ENCODE measurements around the gene NUDCD3. TPM values are rescaled to one million over a fixed set of nuclear protein-coding genes. Genes with fewer than 3 reads are reported as not detected.

Gene NUDCD3
- total and polyA plus RNA-seq, 4 donors: 20.8 to 111 (median 62.0) TPM

DNA sequence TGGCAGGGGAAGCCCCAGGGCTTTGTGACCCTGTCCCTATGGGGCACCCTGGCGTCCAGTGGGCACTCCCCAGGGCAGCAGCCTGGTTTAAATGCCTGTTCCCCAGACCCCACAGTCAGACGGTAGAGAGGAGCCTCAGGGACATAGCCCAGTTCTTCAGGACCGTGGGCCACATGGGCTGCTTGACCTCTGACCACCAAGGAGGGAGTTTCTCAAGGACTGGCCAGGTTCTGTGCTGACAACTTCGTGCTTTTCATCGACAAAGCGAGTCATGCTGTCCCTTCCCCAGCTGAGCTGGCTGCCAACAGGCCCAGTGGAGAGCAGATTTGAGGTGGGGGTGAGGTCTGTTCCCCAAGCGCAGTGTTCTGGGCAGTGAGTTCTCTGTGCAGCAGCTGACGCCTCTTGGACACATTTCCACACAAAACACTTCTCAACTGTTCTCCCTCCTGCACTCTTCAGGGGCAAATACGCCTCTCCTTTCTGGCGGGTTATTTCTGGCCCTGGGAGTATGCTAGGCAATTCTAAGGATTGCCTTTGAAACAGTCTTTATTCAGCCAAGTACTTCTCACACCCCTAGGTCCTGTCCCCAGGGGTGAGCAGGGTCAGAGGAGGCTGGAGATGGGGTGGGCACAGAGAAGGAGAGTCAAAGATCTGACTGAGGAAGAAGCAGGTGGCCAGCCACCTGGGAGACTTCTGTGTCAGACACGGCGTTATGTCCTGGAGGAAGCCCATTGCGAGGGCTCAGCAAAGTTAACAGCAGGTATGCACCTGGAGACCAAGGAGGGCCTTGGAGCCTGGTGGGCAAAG lies 107.8 kb downstream of the NUDCD3 start:
- no peak overlapping the region for H3K4me3 ChIP-seq (ENCODE audit: low read length in 2 of 2)
- peak overlapping the region; percentile 34 to 84 for H3K27ac ChIP-seq (ENCODE audit: low read depth in 1 of 2, low read length in 2 of 2)
- peaks cover 0 to 2% of the 10 kb centered on the region in 2 donors for H3K36me3 ChIP-seq (ENCODE audit: control insufficient read depth in 1 of 2, insufficient read depth in 2 of 2, low read length in 1 of 2)
- no peaks in the 10 kb centered on the region for H3K27me3 ChIP-seq (ENCODE audit: control insufficient read depth in 1 of 2, insufficient read depth in 2 of 2, low read length in 1 of 2)
- no peak for DNase-seq
- intact Hi-C loops (cut with DNase I): no loop called here
- WGBS, 2 donors: 34 to 41% methylated on average over 13 of the region's 13 CpGs
- H3K9me3 ChIP-seq (ENCODE audit: control insufficient read depth, low read length): no peaks in the 10 kb centered on the region
- H3K4me1 ChIP-seq (ENCODE audit: control insufficient read depth in 1 of 2, insufficient read depth in 2 of 2, low read length in 2 of 2): no peaks in the 10 kb centered on the region
- ATAC-seq (ENCODE audit: low FRiP score): no peak

DNA sequence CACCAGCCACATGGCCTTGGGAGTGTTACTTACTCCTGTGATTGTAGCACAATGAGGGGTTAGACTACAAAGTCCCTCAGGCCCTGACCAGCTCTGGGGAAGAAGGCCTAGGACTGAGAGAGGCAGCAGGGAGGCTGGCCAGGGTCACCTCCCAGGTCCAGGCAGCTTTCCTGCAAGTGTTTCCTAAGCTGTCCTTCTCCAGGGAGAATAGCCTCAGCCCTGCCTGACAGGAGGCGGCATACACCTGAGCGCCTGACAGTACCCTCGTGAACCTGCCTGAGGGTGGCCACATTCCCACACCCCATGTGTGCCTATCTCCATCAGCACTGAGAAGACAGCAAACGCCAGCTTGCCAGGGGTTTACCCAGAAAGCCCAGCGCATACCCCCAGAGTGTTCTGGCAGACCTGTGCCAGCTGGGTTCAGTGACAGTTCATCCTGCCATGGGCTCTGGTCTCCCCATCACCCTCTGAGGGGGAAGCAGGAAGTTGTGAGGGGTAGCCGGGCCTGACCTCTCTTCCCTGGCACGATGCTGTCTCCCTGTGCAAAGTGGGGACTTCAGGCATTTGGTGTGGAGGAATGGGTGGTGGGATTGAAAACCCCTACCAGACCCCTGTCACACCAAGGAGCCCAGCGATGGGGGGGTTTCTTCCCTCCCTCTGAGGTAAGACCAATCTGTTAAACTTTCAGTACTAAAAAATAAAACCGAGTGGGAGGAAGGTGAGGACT lies 108.8 kb downstream of the NUDCD3 start:
- ATAC-seq (ENCODE audit: low FRiP score): no peak
- H3K4me1 ChIP-seq (ENCODE audit: control insufficient read depth in 1 of 2, insufficient read depth in 2 of 2, low read length in 2 of 2): no peaks in the 10 kb centered on the region
- 88 to 89% methylated on average over 9 of the region's 9 CpGs for WGBS, 2 donors

DNA sequence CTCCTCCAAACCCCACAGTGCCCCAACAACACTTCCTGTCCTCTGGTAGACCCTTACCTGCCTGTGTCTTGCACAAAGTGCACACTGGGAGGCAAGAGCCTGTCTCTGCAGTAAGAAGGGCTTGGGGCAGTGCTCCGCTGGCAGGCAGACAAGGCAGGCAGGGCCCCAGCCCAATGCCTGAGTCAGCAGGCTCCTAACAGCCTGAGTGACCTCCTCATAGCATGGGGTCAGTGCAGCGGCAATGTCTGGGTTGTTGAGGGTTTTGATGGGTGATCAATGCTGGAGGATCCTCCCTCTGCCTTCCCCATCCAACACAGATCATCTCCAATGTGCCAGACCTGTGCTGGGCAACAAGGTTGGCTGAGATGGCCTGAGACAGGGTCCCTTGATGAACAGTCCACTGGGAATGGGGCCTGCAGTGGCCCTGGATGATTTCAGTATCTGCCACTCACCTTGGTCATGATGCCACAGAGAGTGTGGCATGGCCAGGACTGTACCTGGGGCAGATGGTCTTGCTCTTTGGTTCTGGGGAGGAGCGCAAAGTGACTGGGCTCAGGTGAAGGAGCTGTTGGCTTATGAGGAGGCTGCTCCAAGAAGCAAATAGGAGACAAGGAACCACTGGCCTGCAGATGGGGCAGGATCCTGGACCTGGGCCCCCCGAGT lies 109.5 kb downstream of the NUDCD3 start:
- no peak for ATAC-seq (ENCODE audit: low FRiP score)
- no peaks in the 10 kb centered on the region for H3K4me1 ChIP-seq (ENCODE audit: control insufficient read depth in 1 of 2, insufficient read depth in 2 of 2, low read length in 2 of 2)
- intact Hi-C loops (cut with DNase I): no loop called here
- 76 to 88% methylated on average over 4 of the region's 4 CpGs for WGBS, 2 donors
- H3K4me3 ChIP-seq (ENCODE audit: low read length in 2 of 2): no peak overlapping the region
- no peaks in the 10 kb centered on the region for H3K9me3 ChIP-seq (ENCODE audit: control insufficient read depth, low read length)
- no peaks in the 10 kb centered on the region for H3K27me3 ChIP-seq (ENCODE audit: control insufficient read depth in 1 of 2, insufficient read depth in 2 of 2, low read length in 1 of 2)
- H3K36me3 ChIP-seq (ENCODE audit: control insufficient read depth in 1 of 2, insufficient read depth in 2 of 2, low read length in 1 of 2): peaks cover 0 to 2% of the 10 kb centered on the region in 2 donors
- no peak for DNase-seq
- H3K27ac ChIP-seq (ENCODE audit: low read depth in 1 of 2, low read length in 2 of 2): no peak overlapping the region

More for the DNA sequence above, 108.8 kb downstream of the NUDCD3 start:
- peaks cover 0 to 2% of the 10 kb centered on the region in 2 donors for H3K36me3 ChIP-seq (ENCODE audit: control insufficient read depth in 1 of 2, insufficient read depth in 2 of 2, low read length in 1 of 2)
- DNase-seq: no peak
- H3K4me3 ChIP-seq (ENCODE audit: low read length in 2 of 2): no peak overlapping the region
- intact Hi-C loops (cut with DNase I): no loop called here
- no peaks in the 10 kb centered on the region for H3K27me3 ChIP-seq (ENCODE audit: control insufficient read depth in 1 of 2, insufficient read depth in 2 of 2, low read length in 1 of 2)
- H3K9me3 ChIP-seq (ENCODE audit: control insufficient read depth, low read length): no peaks in the 10 kb centered on the region
- H3K27ac ChIP-seq (ENCODE audit: low read depth in 1 of 2, low read length in 2 of 2): peak overlapping the region in 1 of 2 donors; percentile 84

DNA sequence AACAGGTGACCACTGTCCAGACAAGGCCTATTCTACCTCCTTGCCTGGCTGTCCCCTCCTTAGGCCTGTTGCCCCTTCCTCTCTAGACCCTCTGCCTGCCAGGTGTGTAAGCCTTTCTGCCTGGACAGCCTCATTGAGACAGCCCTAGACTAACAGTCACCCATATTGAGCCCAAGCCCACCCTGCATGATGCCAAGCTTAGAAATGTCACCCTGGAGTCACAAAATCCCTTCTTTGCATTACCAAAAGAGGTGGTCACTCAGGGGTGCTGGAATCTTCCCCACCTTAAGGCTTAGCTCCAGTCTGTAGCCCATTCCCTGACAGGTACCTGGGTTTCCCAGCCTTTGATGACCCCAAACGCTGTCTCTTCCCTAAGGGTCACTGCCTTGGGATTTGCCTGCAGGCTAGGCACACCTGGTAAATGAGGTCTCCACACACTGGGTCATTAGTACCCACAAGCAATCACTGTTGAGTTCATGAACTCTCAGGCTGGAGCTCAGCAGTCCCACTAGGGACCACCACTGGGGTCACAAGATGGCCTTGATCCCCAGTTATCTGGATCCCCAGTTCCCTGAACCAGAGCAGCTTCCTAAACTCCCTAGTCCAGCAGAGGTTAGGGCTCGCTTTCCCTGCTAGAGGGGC lies 110.1 kb downstream of the NUDCD3 start:
- H3K27ac ChIP-seq (ENCODE audit: low read depth in 1 of 2, low read length in 2 of 2): no peak overlapping the region
- intact Hi-C loops (cut with DNase I): no loop called here
- WGBS, 2 donors: 85 to 94% methylated on average over 2 of the region's 2 CpGs

DNA sequence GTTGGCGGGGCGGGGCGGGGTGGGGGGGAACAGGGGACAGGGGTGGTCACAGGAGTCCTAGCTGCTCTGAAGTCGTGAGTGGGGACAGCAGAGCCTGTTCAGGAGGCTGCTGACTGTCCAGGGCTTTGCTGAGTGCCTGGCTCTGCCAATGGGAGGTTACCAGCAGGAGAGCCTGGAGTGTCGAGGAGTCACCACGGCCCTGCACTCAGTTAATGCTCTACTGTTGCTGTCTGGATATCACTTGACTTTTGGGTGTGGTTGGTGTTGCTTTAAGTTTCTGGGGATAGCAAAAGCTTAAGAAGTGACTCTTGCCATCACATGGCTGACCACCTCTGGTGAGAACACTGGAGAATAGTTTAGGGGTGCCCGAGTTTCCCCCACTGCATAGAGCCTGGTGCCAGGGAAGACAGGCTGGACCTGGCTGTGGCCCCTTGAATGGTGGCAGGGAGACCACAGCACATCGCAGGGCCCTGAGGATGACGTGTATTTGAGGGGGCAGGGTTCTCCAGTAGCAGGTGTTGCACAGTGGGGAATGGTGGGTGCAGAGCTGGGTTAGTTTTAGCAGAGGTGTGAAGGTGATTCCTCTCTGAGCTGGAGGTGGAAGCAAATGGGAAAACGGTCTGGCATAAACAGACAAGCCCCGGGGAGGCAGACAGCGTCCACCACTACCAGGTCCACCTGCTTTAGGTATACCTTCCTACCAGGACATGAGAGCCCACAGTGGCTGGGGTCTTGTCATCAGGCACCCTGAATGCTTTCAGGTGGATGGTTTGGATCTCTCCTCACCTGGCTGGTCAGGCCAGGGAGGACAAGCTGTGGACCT lies 110.9 kb downstream of the NUDCD3 start:
- Histone ChIP-seq H3K36me3 (ENCODE audit: control insufficient read depth in 1 of 2, insufficient read depth in 2 of 2, low read length in 1 of 2) (no peaks in the 10 kb centered on the region), H3K4me1 (ENCODE audit: control insufficient read depth in 1 of 2, insufficient read depth in 2 of 2, low read length in 2 of 2) (no peaks in the 10 kb centered on the region), H3K27me3 (ENCODE audit: control insufficient read depth in 1 of 2, insufficient read depth in 2 of 2, low read length in 1 of 2) (no peaks in the 10 kb centered on the region), H3K27ac (ENCODE audit: low read depth in 1 of 2, low read length in 2 of 2) (no peak overlapping the region), H3K9me3 (ENCODE audit: control insufficient read depth, low read length) (no peaks in the 10 kb centered on the region), H3K4me3 (ENCODE audit: low read length in 2 of 2) (no peak overlapping the region)
- intact Hi-C loops (cut with DNase I): no loop called here
- DNase-seq (no peak), ATAC-seq (ENCODE audit: low FRiP score) (no peak)
- WGBS, 2 donors: 85 to 87% methylated on average over 12 of the region's 12 CpGs

More for the DNA sequence above, 110.1 kb downstream of the NUDCD3 start:
- no peaks in the 10 kb centered on the region for H3K27me3 ChIP-seq (ENCODE audit: control insufficient read depth in 1 of 2, insufficient read depth in 2 of 2, low read length in 1 of 2)
- no peaks in the 10 kb centered on the region for H3K36me3 ChIP-seq (ENCODE audit: control insufficient read depth in 1 of 2, insufficient read depth in 2 of 2, low read length in 1 of 2)
- DNase-seq (no peak), ATAC-seq (ENCODE audit: low FRiP score) (no peak)
- H3K4me1 ChIP-seq (ENCODE audit: control insufficient read depth in 1 of 2, insufficient read depth in 2 of 2, low read length in 2 of 2): no peaks in the 10 kb centered on the region
- no peak overlapping the region for H3K4me3 ChIP-seq (ENCODE audit: low read length in 2 of 2)
- H3K9me3 ChIP-seq (ENCODE audit: control insufficient read depth, low read length): no peaks in the 10 kb centered on the region

DNA sequence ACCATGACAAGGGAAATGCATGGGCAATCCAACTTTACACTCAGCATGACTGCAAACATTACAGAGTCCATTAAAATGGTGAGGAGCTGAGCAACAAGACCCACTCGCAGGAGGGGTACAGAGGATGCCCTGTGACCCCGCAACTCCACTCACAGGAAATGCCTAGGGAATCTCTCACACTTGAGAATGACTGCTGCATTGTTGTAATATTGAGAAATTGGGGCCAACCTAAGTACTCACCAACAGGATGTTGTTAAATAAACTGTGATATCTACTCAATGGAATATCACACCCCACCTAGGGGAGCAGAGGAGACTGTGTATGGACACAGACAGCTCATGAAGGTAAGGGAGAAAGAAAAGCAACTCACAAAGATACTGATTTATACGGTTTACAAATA lies 111.7 kb downstream of the NUDCD3 start:
- intact Hi-C loops (cut with DNase I): no loop called here
- Histone ChIP-seq H3K4me3 (ENCODE audit: low read length in 2 of 2) (no peak overlapping the region), H3K27ac (ENCODE audit: low read depth in 1 of 2, low read length in 2 of 2) (no peak overlapping the region), H3K4me1 (ENCODE audit: control insufficient read depth in 1 of 2, insufficient read depth in 2 of 2, low read length in 2 of 2) (no peaks in the 10 kb centered on the region), H3K27me3 (ENCODE audit: control insufficient read depth in 1 of 2, insufficient read depth in 2 of 2, low read length in 1 of 2) (no peaks in the 10 kb centered on the region), H3K9me3 (ENCODE audit: control insufficient read depth, low read length) (no peaks in the 10 kb centered on the region), H3K36me3 (ENCODE audit: control insufficient read depth in 1 of 2, insufficient read depth in 2 of 2, low read length in 1 of 2) (no peaks in the 10 kb centered on the region)
- DNase-seq (no peak), ATAC-seq (ENCODE audit: low FRiP score) (no peak)
- 70 to 75% methylated on average over 3 of the region's 3 CpGs for WGBS, 2 donors

DNA sequence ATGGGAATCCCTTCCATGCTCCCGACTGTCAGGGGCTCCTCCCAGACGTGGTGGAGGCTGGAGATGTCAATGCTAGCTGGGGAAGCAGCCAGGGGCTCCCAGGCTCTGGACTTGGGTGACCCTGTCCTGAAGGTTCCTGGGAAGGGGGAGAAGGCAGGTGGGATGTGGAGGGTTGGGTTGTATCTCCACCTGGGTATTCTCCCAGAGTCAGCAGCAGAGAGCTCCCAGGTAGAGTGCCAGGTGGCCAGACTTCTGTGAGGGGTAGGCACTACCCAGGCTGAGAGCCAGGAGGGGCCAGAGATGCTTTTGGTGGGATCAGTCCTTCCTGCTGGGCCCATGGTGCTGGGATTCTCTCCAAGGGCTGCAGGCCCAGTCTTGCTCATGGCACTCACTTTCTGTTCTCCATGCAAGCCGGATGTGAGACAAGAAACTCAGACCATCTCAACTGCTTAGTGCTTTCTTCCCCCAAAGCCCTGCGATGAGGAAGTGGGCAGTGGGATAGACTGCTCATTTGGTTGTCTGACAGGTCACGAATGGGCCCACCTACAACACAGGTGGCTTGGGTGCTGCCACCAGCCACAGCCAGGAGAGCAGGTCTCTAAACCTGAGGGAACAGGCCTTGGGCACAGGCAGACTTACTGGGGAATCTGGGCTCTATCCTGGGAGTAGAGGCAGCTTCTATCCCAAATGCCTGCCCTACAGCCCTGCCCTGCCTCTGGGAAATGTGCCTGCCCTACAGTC lies 112.6 kb downstream of the NUDCD3 start:
- DNase-seq: no peak
- Histone ChIP-seq H3K4me1 (ENCODE audit: control insufficient read depth in 1 of 2, insufficient read depth in 2 of 2, low read length in 2 of 2) (no peaks in the 10 kb centered on the region), H3K36me3 (ENCODE audit: control insufficient read depth in 1 of 2, insufficient read depth in 2 of 2, low read length in 1 of 2) (no peaks in the 10 kb centered on the region), H3K4me3 (ENCODE audit: low read length in 2 of 2) (no peak overlapping the region), H3K9me3 (ENCODE audit: control insufficient read depth, low read length) (no peaks in the 10 kb centered on the region), H3K27ac (ENCODE audit: low read depth in 1 of 2, low read length in 2 of 2) (no peak overlapping the region), H3K27me3 (ENCODE audit: control insufficient read depth in 1 of 2, insufficient read depth in 2 of 2, low read length in 1 of 2) (no peaks in the 10 kb centered on the region)
- ATAC-seq (ENCODE audit: low FRiP score): no peak
- intact Hi-C loops (cut with DNase I): no loop called here
- WGBS, 2 donors: 82 to 87% methylated on average over 5 of the region's 5 CpGs
